GM18868 (cell line): ENCODE results near the gene TIE1.

ENCODE experiments used
- ATAC-seq: cut with Tn5 transposase; IDR thresholded peaks from one replicate; pipeline ENCODE4 v1.9.1; 2021; ENCODE audit warnings: mild to moderate bottlenecking, moderate library complexity; ENCODE audit not compliant: unreplicated experiment

TIE1 gene

DNA sequence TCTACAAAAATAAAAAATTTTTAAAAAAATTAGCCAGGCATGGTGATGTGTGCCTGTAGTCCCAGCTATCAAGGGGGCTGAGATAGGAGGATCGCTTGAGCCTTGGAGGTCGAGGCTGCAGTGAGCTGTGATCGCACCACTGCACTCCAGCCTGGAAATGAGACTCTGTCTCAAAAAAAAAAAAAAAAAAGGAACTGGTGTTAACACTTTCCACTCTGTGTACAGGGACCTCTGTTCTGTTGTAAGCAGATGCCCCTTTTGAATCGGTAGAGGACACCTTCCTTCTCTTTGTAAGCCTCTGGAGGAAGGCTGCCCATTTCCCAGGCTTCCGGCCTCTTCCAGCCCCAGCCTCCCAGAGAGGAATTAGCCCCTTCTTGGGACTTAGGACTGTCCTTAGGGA, 8.1 kb upstream of the TIE1 start:
- no peak for ATAC-seq

DNA sequence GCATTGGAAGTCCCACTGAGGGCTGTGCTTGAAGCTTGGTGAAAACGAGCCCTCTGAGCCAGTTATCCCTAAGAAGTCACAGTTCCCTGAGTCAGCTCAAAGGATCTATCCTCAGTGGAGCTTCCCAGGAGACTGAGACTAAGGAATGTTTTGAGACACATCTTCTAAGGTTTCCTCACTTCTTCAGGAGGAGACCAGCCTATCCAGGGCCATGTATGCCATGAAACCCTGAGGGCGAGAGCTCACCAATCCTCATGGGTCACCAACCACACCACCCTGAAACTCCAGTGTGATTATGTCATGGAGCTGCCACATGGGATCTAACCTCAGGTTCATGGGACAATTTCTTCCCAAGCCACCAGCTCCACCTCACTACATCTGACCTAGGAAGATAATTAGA, 7.6 kb upstream of the TIE1 start:
- no peak for ATAC-seq

DNA sequence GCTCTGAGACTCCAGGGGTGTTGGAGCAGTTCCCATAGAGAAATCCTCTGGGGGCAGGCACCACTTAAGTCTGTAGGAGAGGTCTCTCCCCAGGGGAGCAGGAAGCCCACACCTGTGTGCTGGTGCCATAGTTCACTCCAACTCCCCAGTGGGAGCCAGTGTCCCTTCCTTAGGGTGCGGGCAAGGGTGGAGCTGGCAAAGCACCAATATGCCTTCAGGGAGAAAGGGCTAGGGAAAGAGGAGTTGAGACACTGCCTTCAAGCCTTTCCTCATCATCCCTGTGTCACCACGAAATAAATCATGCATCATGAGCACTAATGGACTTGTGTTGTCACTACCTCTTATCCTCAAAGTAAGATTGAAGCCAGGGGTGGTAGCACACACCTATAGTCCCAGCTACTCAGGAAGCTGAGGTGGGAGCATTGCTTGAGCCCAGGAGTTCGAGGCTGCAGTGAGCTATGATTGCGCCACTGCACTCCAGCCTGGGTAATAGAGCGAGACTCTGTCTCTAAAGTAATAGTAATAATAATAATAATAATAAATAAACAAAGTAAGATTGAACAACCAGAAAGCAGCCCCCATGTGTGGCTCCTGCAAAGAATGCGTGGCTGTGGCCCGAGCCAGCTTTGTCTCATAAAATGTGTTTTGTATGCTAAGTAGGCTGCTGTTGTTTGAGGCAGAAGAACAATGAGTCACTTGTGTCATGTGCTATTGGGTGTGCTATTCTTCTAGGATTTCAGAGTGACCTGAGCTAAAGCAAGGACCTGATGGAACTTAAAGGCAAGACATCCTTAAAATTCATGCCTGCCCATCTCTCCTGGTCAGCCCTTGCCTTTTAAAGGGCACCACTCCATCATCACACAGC, 6.7 kb upstream of the TIE1 start:
- ATAC-seq, result no peak

DNA sequence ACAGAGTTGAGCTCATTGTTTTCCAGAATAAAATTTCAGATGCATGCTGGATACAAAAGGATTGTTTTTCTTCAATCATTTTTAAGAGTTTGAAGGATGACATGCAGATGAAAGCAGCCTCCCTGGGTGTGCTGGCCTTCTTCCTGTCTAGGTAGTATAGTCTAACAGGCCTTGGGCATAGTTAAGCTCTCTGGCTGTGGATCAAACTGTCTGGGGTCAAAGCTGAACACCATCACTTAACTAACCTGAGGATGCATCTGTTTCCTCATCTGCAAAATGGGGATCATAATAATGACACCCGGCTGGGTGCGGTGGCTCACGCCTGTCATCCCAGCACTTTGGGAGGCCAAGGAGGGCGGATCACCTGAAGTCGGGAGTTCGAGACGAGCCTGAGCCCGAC, 6.0 kb upstream of the TIE1 start:
- ATAC-seq, result no peak

DNA sequence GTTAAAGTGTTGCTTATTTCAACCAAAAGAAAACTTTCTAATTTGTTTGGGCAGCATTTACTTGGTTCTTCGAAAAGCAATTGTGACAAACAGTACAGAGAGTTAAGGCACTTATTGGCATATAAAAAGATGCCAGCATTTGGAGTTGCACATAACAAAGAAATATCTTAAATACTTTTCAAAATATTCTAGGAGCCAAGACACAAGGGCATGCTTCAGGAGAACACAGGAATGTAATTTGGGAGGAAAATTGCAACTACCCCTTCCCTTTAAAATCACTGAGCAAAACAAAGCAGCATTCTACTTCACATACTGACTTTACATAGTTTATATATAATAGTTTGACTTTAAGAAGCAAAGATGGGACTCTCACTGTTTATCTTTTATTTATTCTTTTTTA, 4.6 kb upstream of the TIE1 start:
- no peak for ATAC-seq

DNA sequence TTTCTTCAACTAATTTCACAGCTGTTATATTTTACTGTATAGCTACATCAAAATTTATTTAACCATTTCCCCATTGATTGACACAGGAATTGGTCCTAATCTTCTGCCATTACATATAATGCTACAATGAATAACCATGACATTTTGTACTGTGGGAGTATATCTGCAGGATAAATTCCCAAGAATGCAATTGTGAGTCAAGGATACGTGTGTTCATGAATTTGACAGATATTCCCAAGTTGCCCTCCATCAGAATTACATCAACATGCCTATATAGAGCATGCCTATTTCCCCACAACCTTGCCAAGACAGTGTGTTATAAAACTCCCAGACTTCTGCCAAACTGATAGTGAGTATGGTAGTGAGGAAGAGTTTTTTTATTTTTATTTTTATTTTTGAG, 2.7 kb upstream of the TIE1 start:
- ATAC-seq, result no peak

DNA sequence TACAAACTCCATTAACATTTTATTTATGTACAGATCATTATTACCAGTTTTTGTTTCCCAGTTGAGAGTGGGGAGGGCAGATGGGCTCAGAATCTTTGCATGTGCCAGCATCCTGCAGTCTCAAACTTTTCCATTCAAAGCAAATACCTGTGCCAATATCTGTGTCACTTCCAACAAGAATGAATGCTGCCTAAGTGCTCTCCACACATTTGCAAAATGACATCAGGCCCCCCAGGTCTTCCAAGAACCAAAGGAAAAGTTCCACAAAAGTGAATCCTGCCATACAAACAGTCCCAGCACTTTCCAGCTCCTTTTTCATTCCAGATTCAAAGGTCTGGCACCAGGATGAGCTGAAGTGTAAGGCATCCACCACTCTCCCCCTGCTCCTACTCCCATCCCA, 1.7 kb upstream of the TIE1 start:
- no peak for ATAC-seq

DNA sequence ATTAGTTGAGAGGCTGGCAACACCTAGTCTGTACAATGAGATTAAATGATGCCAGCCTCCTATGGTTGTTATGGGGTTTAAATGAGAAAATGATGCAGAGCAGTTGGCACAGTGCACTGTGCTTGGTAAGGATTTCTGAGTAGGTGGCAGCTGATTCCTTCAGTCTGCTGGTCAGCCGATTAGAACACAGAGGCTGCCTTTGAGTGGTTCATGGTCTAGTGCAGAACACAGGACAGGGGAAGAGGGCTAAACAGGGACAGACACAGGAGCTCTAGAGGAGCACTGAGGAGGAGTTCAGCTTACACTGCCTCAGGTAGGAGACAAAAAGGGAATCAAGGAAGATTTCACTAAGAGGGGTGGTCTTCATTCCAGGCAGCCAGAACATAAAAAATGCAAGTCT, 1.4 kb downstream of the TIE1 start:
- ATAC-seq, result no peak

DNA sequence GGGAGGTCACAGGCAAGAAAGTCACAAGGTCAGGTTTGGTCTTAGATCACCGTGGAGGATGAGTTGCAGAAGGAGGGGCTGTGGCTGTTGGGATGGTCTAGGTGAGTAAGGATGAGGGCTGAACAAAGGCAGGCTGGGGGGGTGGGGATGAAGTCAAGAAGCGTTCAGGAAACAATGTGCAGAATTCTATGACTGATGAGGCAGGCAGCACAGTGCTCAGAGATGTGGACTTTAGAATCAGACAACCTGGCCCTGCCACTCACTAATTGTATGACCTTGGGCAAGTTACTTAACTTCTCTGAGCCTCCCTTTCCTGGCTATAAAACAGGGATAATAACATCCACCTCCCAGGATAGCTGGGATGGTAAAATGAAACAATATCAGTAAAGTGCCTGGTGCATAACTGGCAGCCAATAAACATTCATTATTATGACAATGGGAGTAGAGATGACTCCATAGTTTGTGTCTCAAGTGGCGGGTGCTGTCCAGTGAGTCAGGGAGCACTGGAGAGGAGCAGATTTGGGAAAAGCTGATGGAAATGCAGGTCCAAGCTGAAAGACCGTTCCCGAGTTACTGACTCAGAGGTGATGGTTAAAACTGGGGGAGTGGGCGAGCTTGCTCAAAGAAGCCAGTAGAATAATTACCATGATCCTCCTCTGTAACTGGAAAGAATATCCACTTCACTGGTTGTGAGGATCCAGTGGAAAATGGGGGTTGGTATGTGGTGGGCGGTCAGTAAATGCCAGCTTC, 2.1 kb downstream of the TIE1 start:
- ATAC-seq, result no peak

DNA sequence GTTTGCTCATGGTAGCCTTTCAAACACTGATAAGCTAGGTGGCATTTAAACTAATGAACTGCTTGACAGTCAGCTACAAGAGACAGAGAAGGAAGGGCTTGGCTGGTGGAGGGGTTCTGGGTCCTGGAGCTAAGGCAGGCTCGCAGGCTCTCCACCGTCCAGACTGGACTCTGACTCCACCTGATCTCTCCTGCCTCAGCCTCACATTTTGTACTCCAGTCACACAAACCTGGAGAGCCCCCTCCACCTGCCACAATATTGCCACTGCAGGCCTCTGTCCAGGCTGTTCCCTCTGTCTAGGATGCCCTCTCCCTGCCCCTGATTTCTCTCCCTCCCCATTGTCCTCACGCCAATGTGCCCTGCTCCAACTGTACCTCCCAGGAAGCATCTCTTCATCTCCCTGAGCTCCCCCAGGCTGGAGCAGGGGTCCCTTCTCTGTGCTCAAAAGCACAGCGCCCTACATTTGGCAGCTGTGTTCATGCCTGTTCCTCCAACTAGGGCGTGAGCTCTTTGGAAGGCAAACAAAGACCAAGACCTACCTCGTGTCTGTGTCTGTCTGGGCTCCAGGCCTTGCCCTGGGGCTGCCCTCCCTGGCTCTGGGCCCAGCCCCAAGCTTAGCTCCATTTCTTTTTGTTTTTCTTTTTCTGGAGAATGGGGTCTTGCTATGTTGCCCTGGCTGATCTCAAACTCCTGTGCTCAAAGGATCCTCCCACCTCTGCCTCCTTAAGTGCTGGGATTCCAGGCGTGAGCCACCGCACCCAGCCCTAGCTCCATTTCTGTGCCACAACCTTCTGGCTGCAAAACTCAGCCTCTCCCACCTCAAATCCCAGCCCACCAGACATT, 2.9 kb downstream of the TIE1 start:
- ATAC-seq, result no peak

DNA sequence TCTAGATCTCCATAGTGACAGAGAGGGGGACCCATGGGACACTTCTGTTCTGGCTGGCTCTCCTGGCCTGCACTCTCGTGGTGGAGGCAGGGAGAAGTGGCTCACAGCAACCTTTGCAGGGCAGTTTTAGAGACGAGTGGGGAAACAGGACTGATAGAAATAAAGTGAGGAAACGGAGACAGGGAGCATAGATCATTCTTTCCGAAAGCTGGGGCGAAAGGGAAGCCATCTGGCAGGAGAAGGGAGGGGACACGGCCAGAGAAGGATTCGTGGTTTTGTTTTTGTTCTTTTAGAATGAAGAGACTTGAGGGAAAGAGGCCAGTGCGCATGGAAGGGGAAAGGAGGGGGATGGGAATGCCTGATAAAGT, 3.5 kb downstream of the TIE1 start:
- no peak for ATAC-seq

DNA sequence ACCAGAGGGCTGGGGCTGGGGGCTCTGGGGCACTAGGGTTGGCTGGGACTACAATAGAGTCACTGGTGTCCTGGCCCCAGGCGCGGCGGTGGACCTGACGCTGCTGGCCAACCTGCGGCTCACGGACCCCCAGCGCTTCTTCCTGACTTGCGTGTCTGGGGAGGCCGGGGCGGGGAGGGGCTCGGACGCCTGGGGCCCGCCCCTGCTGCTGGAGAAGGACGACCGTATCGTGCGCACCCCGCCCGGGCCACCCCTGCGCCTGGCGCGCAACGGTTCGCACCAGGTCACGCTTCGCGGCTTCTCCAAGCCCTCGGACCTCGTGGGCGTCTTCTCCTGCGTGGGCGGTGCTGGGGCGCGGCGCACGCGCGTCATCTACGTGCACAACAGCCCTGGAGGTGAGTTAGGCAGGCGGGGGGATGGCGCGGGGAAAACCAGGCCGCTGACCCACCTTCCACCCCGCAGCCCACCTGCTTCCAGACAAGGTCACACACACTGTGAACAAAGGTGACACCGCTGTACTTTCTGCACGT, 4.1 kb downstream of the TIE1 start:
- no peak for ATAC-seq

DNA sequence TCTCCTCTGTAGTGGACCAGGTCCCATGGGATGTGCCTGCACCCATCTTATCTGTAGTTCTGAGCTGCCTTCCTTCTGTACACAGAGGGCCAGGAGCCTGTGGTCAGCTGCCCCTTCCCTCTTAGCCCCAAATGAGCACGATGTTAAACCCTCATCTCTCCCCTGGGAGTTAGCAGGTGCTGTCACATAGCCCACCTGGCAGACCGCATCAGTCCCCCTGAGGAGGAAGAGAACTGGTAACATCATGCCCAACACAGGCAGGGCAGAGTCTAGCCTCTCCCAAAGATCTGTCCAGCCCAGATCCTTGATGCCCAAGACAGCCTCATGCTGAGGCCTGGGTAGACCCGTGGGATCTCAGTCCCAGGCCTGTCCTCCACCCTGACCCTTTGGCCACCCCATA, 4.7 kb downstream of the TIE1 start:
- ATAC-seq, result no peak

DNA sequence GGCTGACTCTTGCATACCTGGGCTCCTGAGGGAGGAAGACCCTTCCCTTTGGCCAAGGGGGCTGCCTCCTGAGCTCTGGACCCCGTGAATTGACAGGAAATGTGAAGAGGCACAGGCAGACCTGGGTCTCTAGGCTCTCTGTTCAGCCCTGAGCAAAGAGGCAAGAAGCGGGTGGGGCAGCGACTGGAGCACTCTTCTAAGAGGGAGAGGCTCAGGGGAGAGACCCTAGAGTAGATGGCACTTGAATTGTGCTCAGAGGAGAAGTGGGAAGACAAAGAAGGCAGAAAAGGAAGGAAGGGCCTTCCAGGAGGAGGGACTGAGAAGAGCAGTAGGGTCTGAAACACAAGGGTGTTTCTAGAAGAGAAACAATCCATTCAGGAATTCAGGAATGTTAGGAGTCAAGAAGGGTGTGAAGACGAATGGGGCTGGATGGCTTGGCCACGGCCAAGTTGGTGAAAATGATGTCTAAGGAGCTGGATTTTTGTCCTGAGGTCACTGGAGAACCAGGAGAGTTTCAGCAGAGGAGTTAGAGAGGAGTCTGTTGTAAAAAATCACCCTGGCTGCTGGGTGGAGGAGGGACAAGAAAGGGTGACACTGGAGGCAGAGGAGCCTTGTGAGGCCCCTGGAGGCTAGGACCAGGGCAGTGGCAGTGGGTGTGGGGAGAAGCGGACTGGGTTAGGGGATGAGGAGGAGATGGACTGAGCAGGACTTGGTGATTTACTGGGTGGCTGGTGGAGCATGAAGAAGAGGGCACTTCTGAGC, 5.3 kb downstream of the TIE1 start:
- ATAC-seq, result no peak

DNA sequence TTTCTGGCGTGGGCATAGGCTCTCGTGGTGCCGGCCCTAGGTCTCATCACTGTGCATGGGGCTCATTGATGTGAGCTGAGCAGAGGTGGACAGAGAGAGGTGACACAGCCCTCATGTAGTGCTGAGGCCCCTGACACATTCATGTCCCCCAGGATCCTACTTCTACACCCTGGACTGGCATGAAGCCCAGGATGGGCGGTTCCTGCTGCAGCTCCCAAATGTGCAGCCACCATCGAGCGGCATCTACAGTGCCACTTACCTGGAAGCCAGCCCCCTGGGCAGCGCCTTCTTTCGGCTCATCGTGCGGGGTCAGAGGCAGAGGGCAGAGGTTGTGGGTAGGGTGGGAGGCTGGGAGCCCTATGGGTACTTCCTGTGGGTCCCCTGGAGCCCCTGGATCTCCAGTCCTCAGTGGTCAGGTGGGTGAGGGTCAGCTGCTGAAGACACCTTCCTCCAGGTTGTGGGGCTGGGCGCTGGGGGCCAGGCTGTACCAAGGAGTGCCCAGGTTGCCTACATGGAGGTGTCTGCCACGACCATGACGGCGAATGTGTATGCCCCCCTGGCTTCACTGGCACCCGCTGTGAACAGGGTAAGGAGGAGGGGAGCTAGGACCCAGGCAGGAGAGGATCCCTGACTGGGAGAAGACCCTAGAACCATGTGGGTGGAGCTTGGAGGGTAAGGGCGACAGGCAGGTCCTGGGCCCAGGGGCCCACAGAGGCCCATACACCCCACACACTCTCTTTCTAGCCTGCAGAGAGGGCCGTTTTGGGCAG, 6.1 kb downstream of the TIE1 start:
- no peak for ATAC-seq

DNA sequence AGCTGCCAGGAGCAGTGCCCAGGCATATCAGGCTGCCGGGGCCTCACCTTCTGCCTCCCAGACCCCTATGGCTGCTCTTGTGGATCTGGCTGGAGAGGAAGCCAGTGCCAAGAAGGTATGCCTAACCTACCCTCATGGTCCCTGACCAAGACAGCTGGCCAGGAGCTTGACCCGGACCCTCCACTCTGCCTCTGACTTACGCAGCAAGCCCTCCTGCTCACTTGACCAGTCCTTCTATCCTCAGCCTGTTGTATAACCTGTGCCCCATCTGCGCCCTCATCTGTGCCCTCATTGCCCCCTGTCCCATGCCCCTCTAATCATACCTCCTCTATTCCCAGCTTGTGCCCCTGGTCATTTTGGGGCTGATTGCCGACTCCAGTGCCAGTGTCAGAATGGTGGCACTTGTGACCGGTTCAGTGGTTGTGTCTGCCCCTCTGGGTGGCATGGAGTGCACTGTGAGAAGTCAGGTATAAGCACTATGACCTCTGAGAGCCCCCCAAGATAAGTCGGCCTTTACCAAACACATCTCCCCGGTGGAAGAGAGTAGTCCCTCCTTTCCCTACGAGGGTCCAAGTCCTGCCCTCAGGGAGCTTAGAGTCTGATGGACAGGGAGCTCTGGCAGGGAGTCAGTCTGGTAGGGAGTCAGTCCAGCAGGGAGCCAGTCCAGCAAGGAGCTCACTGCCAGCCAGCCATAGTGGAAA, 6.8 kb downstream of the TIE1 start:
- ATAC-seq, result no peak

DNA sequence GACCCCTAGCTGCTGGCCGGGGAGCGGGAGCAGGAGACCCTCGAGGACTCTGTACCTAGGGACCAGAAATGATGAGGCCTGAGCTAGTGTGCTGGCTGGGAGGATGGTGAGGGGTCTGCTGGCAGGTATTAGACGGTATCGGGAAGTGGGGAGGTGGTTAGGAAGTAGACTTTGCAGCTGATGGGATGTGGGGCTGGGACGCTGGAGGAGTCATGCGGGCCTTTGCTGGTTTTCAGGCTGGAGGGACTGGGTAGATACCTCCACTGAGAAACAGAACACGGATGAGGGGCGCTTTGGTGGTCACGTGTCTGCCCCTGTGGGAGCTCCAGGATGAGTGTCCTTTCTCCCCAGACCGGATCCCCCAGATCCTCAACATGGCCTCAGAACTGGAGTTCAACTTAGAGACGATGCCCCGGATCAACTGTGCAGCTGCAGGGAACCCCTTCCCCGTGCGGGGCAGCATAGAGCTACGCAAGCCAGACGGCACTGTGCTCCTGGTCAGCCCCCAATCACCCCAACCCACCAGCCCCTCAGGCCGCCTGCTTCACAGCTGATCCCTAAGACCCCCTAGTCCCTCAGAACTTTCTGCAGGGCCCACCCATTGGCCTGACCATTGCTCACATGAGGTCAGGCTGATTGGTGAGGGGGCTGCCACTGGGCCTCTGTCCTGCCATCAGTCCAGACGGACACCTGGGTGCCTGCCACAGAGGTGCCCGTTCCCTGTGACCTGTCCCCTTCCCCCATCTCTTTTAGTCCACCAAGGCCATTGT, 8.0 kb downstream of the TIE1 start:
- no peak for ATAC-seq

DNA sequence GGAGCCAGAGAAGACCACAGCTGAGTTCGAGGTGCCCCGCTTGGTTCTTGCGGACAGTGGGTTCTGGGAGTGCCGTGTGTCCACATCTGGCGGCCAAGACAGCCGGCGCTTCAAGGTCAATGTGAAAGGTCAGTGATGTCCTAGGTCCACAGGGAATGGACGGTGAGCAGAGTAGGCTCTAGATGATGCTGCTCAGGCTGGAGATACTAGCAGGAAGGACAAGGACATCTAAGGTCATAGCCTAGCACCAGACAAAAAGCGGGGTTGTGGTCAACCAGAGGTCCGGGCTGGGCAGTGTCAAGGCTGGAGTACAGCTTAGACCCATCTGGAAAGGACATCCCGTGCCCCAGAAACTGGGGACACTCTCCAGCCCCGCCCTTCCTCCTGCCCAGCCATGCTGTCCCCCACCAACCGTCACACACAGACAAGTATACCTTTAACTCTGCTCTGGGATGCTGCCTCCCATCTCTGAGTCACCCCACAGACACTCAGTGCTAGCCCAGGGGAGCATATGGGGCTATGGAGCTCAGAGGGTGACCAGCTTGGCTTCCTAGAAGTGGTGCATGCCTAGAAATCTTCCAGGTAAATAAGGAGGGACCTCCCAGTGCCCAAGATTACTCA, 8.7 kb downstream of the TIE1 start:
- no peak for ATAC-seq
